ENCODE data around the gene ITGA1. TPM values are rescaled to one million over a fixed set of nuclear protein-coding genes. Genes with fewer than 3 reads are reported as not detected.

ITGA1 gene
- total and polyA plus RNA-seq, 9 donors, result 4.9 to 41.2 (median 14.7) TPM

- no peak for TF ChIP-seq EP300 (IDR thresholded peaks at IDR 0.05)
- no peak for TF ChIP-seq POLR2A (IDR thresholded peaks at IDR 0.05)
- TF ChIP-seq CTCF (IDR thresholded peaks at IDR 0.05), result no peak
- Histone ChIP-seq H3K27ac (no peak overlapping the region), H3K9me3 (no peaks in the 10 kb centered on the region), H3K4me3 (no peak overlapping the region), H3K36me3 (no peaks in the 10 kb centered on the region), H3K4me1 (ENCODE audit: insufficient read depth) (peaks cover 1% of the 10 kb centered on the region), H3K27me3 (no peaks in the 10 kb centered on the region)
- no peak for DNase-seq
- intact Hi-C loops (cut with DNase I), result no loop called here
- WGBS, 3 donors, result 33 to 57% (median 36%) methylated on average over 1 of the region's 1 CpG
These were observed 6.8 kb downstream of the ITGA1 start for GRCh38 chr5:52794519-52794918.

GRCh38 chr5:52796031-52796430 is 8.3 kb downstream of the ITGA1 start:
- DNase-seq, result no peak
- H3K27ac ChIP-seq, result no peak overlapping the region
- no peak overlapping the region for H3K4me3 ChIP-seq
- no peaks in the 10 kb centered on the region for H3K27me3 ChIP-seq
- intact Hi-C loops (cut with DNase I), result no loop called here
- TF ChIP-seq CTCF (IDR thresholded peaks at IDR 0.05) (no peak), POLR2A (IDR thresholded peaks at IDR 0.05) (no peak), EP300 (IDR thresholded peaks at IDR 0.05) (no peak)
- H3K36me3 ChIP-seq, result no peaks in the 10 kb centered on the region
- H3K4me1 ChIP-seq (ENCODE audit: insufficient read depth), result peaks cover 1% of the 10 kb centered on the region
- no peaks in the 10 kb centered on the region for H3K9me3 ChIP-seq

GRCh38 chr5:52796516-52797103 is 8.9 kb downstream of the ITGA1 start:
- Histone ChIP-seq H3K4me1 (ENCODE audit: insufficient read depth) (peaks cover 4% of the 10 kb centered on the region), H3K36me3 (no peaks in the 10 kb centered on the region), H3K9me3 (no peaks in the 10 kb centered on the region), H3K27ac (no peak overlapping the region), H3K27me3 (no peaks in the 10 kb centered on the region), H3K4me3 (no peak overlapping the region)
- WGBS, 3 donors, result 74 to 85% (median 81%) methylated on average over 2 of the region's 2 CpGs
- no peak for TF ChIP-seq CTCF (IDR thresholded peaks at IDR 0.05)
- no peak for TF ChIP-seq POLR2A (IDR thresholded peaks at IDR 0.05)
- no peak for TF ChIP-seq EP300 (IDR thresholded peaks at IDR 0.05)
- intact Hi-C loops (cut with DNase I), result no loop called here
- DNase-seq, result no peak

- intact Hi-C loops (cut with DNase I), result no loop called here
- peak overlapping the region; percentile 49 for H3K4me3 ChIP-seq
- H3K4me1 ChIP-seq (ENCODE audit: insufficient read depth), result peaks cover 4% of the 10 kb centered on the region
- no peaks in the 10 kb centered on the region for H3K36me3 ChIP-seq
- no peak for DNase-seq
- H3K27me3 ChIP-seq, result no peaks in the 10 kb centered on the region
- no peaks in the 10 kb centered on the region for H3K9me3 ChIP-seq
- WGBS, 3 donors, result 2 to 6% (median 2%) methylated on average over 3 of the region's 3 CpGs
- H3K27ac ChIP-seq, result peak overlapping the region; percentile 13 to 90
- TF ChIP-seq EP300 (IDR thresholded peaks at IDR 0.05), result no peak
- TF ChIP-seq CTCF (IDR thresholded peaks at IDR 0.05), result no peak
- TF ChIP-seq POLR2A (IDR thresholded peaks at IDR 0.05), result no peak
These were observed 11.2 kb downstream of the ITGA1 start for GRCh38 chr5:52798938-52799337.
